IMR-90 (cell line): Measurements from ENCODE around the gene PPP1R13B. TPM values are rescaled to one million over a fixed set of nuclear protein-coding genes. Genes with fewer than 3 reads are reported as not detected.

Source experiments
- ATAC-seq: fragments of 200-7000 bp; cut with Tn5 transposase; 2 replicates; pipeline ENCODE4 v1.9.1; 2020; ENCODE audit warnings: low read depth, mild to moderate bottlenecking, moderate library complexity
- BruUV-seq: library from RNA; stranded (reverse); fragments of 400-500 nt; replicated peaks from 2 replicates; lab custom pipeline; 2021; lab: Mats Ljungman, UMichigan
- CTCF ChIA-PET: fragments of 300-600 bp; formaldehyde crosslinking; extraction: SDS; loops from one replicate; lab custom pipeline; 2021; ENCODE audit warnings: antibody characterized with exemption; lab: Yijun Ruan, JAX
- POLR2A ChIA-PET: fragments of 300-600 bp; sonication (Branson Sonifier 250); formaldehyde crosslinking; loops from one replicate; lab custom pipeline; 2022; ENCODE audit warnings: antibody characterized with exemption; ENCODE audit not compliant: unreplicated experiment; lab: Charles Lee
- DNase-seq: peaks from one replicate; pipeline ENCODE4 v3.0.0; 2013
- H2AFZ ChIP-seq: replicated peaks from 2 replicates; pipeline ENCODE3; 2013; ENCODE audit warnings: low read length, mild to moderate bottlenecking; ENCODE audit not compliant: poor library complexity
- H2AK5ac ChIP-seq: 2 replicates; pipeline ENCODE4 v1.6.1; 2013; ENCODE audit warnings: low read depth, low read length, inconsistent platforms
- H2AK9ac ChIP-seq: replicated peaks from 2 replicates; pipeline ENCODE3; 2013; ENCODE audit warnings: mild to moderate bottlenecking, low read depth, low read length, moderate library complexity; ENCODE audit not compliant: poor library complexity
- H2BK120ac ChIP-seq: 2 replicates; pipeline ENCODE4 v1.6.1; 2013; ENCODE audit warnings: low read depth, low read length, inconsistent platforms
- H2BK15ac ChIP-seq: 3 replicates; pipeline ENCODE4 v1.6.1; 2013; ENCODE audit warnings: low read depth, low read length, inconsistent platforms
- H2BK20ac ChIP-seq: 2 replicates; pipeline ENCODE4 v1.6.1; 2013; ENCODE audit warnings: low read depth, mild to moderate bottlenecking, inconsistent platforms, low read length, moderate library complexity
- H2BK5ac ChIP-seq: 2 replicates; pipeline ENCODE4 v1.6.1; 2013; ENCODE audit warnings: mild to moderate bottlenecking, low read depth, low read length, inconsistent platforms; ENCODE audit not compliant: poor library complexity, severe bottlenecking
- H3K14ac ChIP-seq: replicated peaks from 2 replicates; pipeline ENCODE4 v1.6.1; 2013; ENCODE audit warnings: low read depth, low read length, inconsistent platforms
- H3K18ac ChIP-seq: 2 replicates; pipeline ENCODE4 v1.6.1; 2013; ENCODE audit warnings: low read depth, low read length, control low read depth
- H3K23ac ChIP-seq: 2 replicates; pipeline ENCODE4 v1.6.1; 2013; ENCODE audit warnings: low read depth, low read length, inconsistent platforms
- H3K27ac ChIP-seq: 2 replicates; pipeline ENCODE4 v1.5.1; 2013; ENCODE audit warnings: mild to moderate bottlenecking, control low read depth, low read length; ENCODE audit not compliant: insufficient read depth
- H3K27me3 ChIP-seq: 2 replicates; pipeline ENCODE4 v1.6.1; 2013; ENCODE audit warnings: low read length; ENCODE audit not compliant: control insufficient read depth, insufficient read depth
- H3K36me3 ChIP-seq: 2 replicates; pipeline ENCODE4 v1.6.1; 2013; ENCODE audit warnings: low read length, mixed read lengths; ENCODE audit not compliant: control insufficient read depth, insufficient read depth
- H3K4ac ChIP-seq: 2 replicates; pipeline ENCODE4 v1.6.1; 2013; ENCODE audit warnings: low read depth, low read length, inconsistent platforms
- H3K4me1 ChIP-seq: 2 replicates; pipeline ENCODE4 v1.6.1; 2013; ENCODE audit warnings: low read length, mixed read lengths; ENCODE audit not compliant: control insufficient read depth, insufficient read depth
- H3K4me2 ChIP-seq: 2 replicates; pipeline ENCODE4 v1.6.1; 2013; ENCODE audit warnings: low read depth, mild to moderate bottlenecking, control low read depth, low read length, moderate library complexity
- H3K4me3 ChIP-seq: 2 replicates; pipeline ENCODE4 v1.5.1; 2013; ENCODE audit warnings: low read depth, mild to moderate bottlenecking, control low read depth, low read length, moderate library complexity; ENCODE audit not compliant: insufficient read depth
- H3K56ac ChIP-seq: 2 replicates; pipeline ENCODE4 v1.6.1; 2013; ENCODE audit warnings: low read length, inconsistent platforms; ENCODE audit not compliant: insufficient read depth; ENCODE audit errors: extremely low read depth
- H3K79me1 ChIP-seq, 2 experiments: 2 replicates each; pipeline ENCODE4 v1.6.1; 2013; ENCODE audit warnings: low read length in 2 of 2, inconsistent platforms in 1 of 2, low read depth in 1 of 2
- H3K9ac ChIP-seq: 2 replicates; pipeline ENCODE4 v1.6.1; 2013; ENCODE audit warnings: low read depth, low read length, control low read depth
- H3K9me1 ChIP-seq: 2 replicates; pipeline ENCODE4 v1.6.1; 2013; ENCODE audit warnings: low read length, inconsistent platforms; ENCODE audit not compliant: insufficient read depth
- H3K9me3 ChIP-seq: 2 replicates; pipeline ENCODE4 v1.6.1; 2013; ENCODE audit warnings: low read length; ENCODE audit not compliant: control insufficient read depth, insufficient read depth
- H4K20me1 ChIP-seq: 2 replicates; pipeline ENCODE4 v1.6.1; 2013; ENCODE audit warnings: low read length, inconsistent platforms; ENCODE audit not compliant: insufficient read depth
- H4K5ac ChIP-seq: 2 replicates; pipeline ENCODE4 v1.6.1; 2013; ENCODE audit warnings: mild to moderate bottlenecking, low read depth, low read length, control low read depth
- H4K8ac ChIP-seq, 2 experiments: 2 replicates each; pipeline ENCODE4 v1.6.1; 2013; ENCODE audit warnings: low read depth in 2 of 2, low read length in 2 of 2, control low read depth in 1 of 2, inconsistent platforms in 1 of 2
- H4K91ac ChIP-seq: 2 replicates; pipeline ENCODE4 v1.6.1; 2013; ENCODE audit warnings: low read depth, low read length, inconsistent platforms; ENCODE audit not compliant: insufficient read depth
- BHLHE40 ChIP-seq: fragments of 150-350 bp; IDR thresholded peaks from 2 replicates; pipeline ENCODE4 v1.6.1; 2016; ENCODE audit warnings: mild to moderate bottlenecking, low read depth, low read length
- CEBPB ChIP-seq: IDR thresholded peaks from 2 replicates; pipeline ENCODE4 v1.6.1; 2012; ENCODE audit warnings: low read depth, low read length, improper control_type of control experiment
- CHD1 ChIP-seq: IDR thresholded peaks from 2 replicates; pipeline ENCODE4 v1.6.1; 2012; ENCODE audit warnings: low read depth, low read length, improper control_type of control experiment
- ELK1 ChIP-seq: fragments of 150-350 bp; IDR thresholded peaks from 2 replicates; pipeline ENCODE4 v1.6.1; 2016; ENCODE audit warnings: low read depth, mild to moderate bottlenecking, low read length, moderate library complexity, borderline replicate concordance
- FOS ChIP-seq: fragments of 150-350 bp; IDR thresholded peaks from 2 replicates; pipeline ENCODE4 v1.6.1; 2016; ENCODE audit warnings: low read depth, low read length
- MAZ ChIP-seq: IDR thresholded peaks from 2 replicates; pipeline ENCODE4 v1.6.1; 2012; ENCODE audit warnings: low read depth, mild to moderate bottlenecking, low read length, improper control_type of control experiment, moderate library complexity, borderline replicate concordance
- MXI1 ChIP-seq: IDR thresholded peaks from 2 replicates; pipeline ENCODE4 v1.6.1; 2012; ENCODE audit warnings: low read depth, mild to moderate bottlenecking, low read length, moderate library complexity, borderline replicate concordance
- POLR2A ChIP-seq: IDR thresholded peaks from 2 replicates; pipeline ENCODE4 v1.6.1; 2012; ENCODE audit warnings: mild to moderate bottlenecking, low read depth, low read length
- RAD21 ChIP-seq: IDR thresholded peaks from 2 replicates; pipeline ENCODE4 v1.6.1; 2012; ENCODE audit warnings: low read length, improper control_type of control experiment
- RCOR1 ChIP-seq: IDR thresholded peaks from 2 replicates; pipeline ENCODE4 v1.6.1; 2012; ENCODE audit warnings: mild to moderate bottlenecking, low read length, improper control_type of control experiment; ENCODE audit not compliant: insufficient replicate concordance
- SMC3 ChIP-seq: fragments of 150-350 bp; IDR thresholded peaks from 2 replicates; pipeline ENCODE4 v1.6.1; 2016; ENCODE audit warnings: low read depth, mild to moderate bottlenecking, antibody characterized with exemption, low read length, moderate library complexity
- WGBS, 2 experiments: methylation state at CpG; one replicate each; pipeline versions ENCODE4 v1.1.5 to v1.1.7; 2013; ENCODE audit warnings: missing lambda C conversion rate in 2 of 2; ENCODE audit not compliant: insufficient read length in 1 of 2; ENCODE audit errors: extremely low coverage in 2 of 2; 5-methylcytosine and 5-hydroxymethylcytosine counted together
- dilution Hi-C: fragments of 300-500 bp; cut with HindIII; formaldehyde crosslinking; loops from one replicate; pipeline ENCODE4 v1.14.3; 2018; ENCODE audit warnings: low sequenced_read_pairs; ENCODE audit not compliant: unreplicated experiment
- in situ Hi-C: fragments of 300-500 bp; cut with MboI; formaldehyde crosslinking; loops from 3 replicates; pipeline ENCODE4 v1.14.3; 2019; ENCODE audit warnings: low sequenced_read_pairs, inconsistent platforms, mixed read lengths
- intact Hi-C: fragments of 100-400 bp; cut with micrococcal nuclease; formaldehyde crosslinking; loops from 2 replicates; pipeline ENCODE4 v1.10.0; 2022
- polyA plus RNA-seq, 3 experiments: library from polyadenylated mRNA; depleted of rRNA; stranded (reverse); fragments of >200 nt; gene quantifications; 2 replicates each; pipeline ENCODE4 v1.2.3, GENCODE V29; 2012; ENCODE audit warnings: low replicate concordance in 1 of 3
- total RNA-seq: library from RNA; depleted of rRNA; stranded (reverse); fragments of >200 nt; gene quantifications from 2 replicates; pipeline ENCODE4 v1.2.3, GENCODE V29; 2012
- TF ChIP-seq, protein P1 (sequence below): fragments of 150-350 bp; IDR thresholded peaks from 2 replicates; pipeline ENCODE4 v1.6.1; 2017; ENCODE audit warnings: mild to moderate bottlenecking, antibody characterized with exemption, low read length, low read depth
- TF ChIP-seq, protein P2 (sequence below): conservative IDR thresholded peaks from 2 replicates; pipeline ENCODE4 v1.5.1; 2012; ENCODE audit warnings: mild to moderate bottlenecking, low read depth, low read length, improper control_type of control experiment

The PPP1R13B gene
- total and polyA plus RNA-seq, 2 of the 4 experiments (the other 2 are of a cell fraction): 1.6 to 2.8 TPM

- WGBS, 2 experiments: 100% methylated on average over 1 of the region's 6 CpGs; no CpG with 5 or more reads in 1 of the 2 experiments
- in situ Hi-C loops (no loop called here), dilution Hi-C loops (no loop called here), intact Hi-C loops (no loop called here)
- Histone ChIP-seq H3K4ac (no peak overlapping the region), H3K9me1 (no peaks in the 10 kb centered on the region), H3K14ac (no peak overlapping the region), H3K4me3 (no peak overlapping the region), H3K27ac (no peak overlapping the region), H2BK120ac (no peak overlapping the region), H4K20me1 (no peaks in the 10 kb centered on the region; the same call in 1 of the 2 replicates), H2AFZ (peak overlapping the region; percentile 50), H3K9me3 (0 out of 2 replicates have a peak, but pooled peaks cover 2% of the 10 kb centered on the region), H2AK9ac (peak overlapping the region; percentile 2), H4K91ac (no peak overlapping the region), H4K5ac (no peak overlapping the region), H3K9ac (no peak overlapping the region), H2BK20ac (no peak overlapping the region), H3K4me1 (no peaks in the 10 kb centered on the region), H2AK5ac (no peak overlapping the region), H3K56ac (no peak overlapping the region), H3K79me1 (no peaks in the 10 kb centered on the region), H2BK5ac (no peak overlapping the region), H3K18ac (no peak overlapping the region), H4K8ac (no peak overlapping the region), H3K27me3 (peaks cover 2% of the 10 kb centered on the region), H3K4me2 (no peak overlapping the region), H3K23ac (no peak overlapping the region), H3K36me3 (no peaks in the 10 kb centered on the region), H2BK15ac (no peak overlapping the region)
- ChIA-PET CTCF (interaction anchor here (0.6 kb wide), 1 partner anchor 13 kb away, joined by 3 read pairs; no protein-coding TSS in a partner anchor), POLR2A (no interaction called here)
- TF ChIP-seq BHLHE40 (no peak), ELK1 (no peak), CEBPB (no peak), MAZ (no peak), CHD1 (no peak), RCOR1 (no peak), FOS (no peak), SMC3 (no peak), MXI1 (no peak), RAD21 (no peak), POLR2A (no peak)
- TF ChIP-seq, protein P1, sequence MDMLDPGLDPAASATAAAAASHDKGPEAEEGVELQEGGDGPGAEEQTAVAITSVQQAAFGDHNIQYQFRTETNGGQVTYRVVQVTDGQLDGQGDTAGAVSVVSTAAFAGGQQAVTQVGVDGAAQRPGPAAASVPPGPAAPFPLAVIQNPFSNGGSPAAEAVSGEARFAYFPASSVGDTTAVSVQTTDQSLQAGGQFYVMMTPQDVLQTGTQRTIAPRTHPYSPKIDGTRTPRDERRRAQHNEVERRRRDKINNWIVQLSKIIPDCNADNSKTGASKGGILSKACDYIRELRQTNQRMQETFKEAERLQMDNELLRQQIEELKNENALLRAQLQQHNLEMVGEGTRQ: no peak
- TF ChIP-seq, protein P2, sequence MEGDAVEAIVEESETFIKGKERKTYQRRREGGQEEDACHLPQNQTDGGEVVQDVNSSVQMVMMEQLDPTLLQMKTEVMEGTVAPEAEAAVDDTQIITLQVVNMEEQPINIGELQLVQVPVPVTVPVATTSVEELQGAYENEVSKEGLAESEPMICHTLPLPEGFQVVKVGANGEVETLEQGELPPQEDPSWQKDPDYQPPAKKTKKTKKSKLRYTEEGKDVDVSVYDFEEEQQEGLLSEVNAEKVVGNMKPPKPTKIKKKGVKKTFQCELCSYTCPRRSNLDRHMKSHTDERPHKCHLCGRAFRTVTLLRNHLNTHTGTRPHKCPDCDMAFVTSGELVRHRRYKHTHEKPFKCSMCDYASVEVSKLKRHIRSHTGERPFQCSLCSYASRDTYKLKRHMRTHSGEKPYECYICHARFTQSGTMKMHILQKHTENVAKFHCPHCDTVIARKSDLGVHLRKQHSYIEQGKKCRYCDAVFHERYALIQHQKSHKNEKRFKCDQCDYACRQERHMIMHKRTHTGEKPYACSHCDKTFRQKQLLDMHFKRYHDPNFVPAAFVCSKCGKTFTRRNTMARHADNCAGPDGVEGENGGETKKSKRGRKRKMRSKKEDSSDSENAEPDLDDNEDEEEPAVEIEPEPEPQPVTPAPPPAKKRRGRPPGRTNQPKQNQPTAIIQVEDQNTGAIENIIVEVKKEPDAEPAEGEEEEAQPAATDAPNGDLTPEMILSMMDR: no peak
- no peak for ATAC-seq
- DNase-seq: peak; percentile 6
- no TSS peak for BruUV-seq
These were observed 49.2 kb upstream of the PPP1R13B start for GRCh38 chr14:103896578-103896977.
